HUES6 (cell line): Measurements from ENCODE around the gene SCAP.

ENCODE experiments used
- H3K27ac ChIP-seq: 2 replicates; pipeline ENCODE4 v1.7.0; 2013; ENCODE audit warnings: low read depth, mild to moderate bottlenecking, low read length, inconsistent platforms
- H3K27me3 ChIP-seq: 2 replicates; pipeline ENCODE4 v1.6.1; 2013; ENCODE audit warnings: low read length; ENCODE audit not compliant: control insufficient read depth, insufficient read depth
- H3K36me3 ChIP-seq: 2 replicates; pipeline ENCODE4 v1.6.1; 2013; ENCODE audit warnings: low read length; ENCODE audit not compliant: control insufficient read depth, insufficient read depth
- H3K4me1 ChIP-seq: 2 replicates; pipeline ENCODE4 v1.6.1; 2013; ENCODE audit warnings: low read length; ENCODE audit not compliant: control insufficient read depth, insufficient read depth
- H3K4me3 ChIP-seq: 2 replicates; pipeline ENCODE4 v1.5.1; 2013; ENCODE audit warnings: low read depth, low read length
- H3K9ac ChIP-seq: one replicate; pipeline ENCODE4 v1.6.1; 2013; ENCODE audit warnings: mild to moderate bottlenecking, low read length
- H3K9me3 ChIP-seq: 2 replicates; pipeline ENCODE4 v1.6.1; 2013; ENCODE audit warnings: low read depth, low read length; ENCODE audit not compliant: control insufficient read depth, insufficient read depth

The SCAP gene

GRCh38 chr3:47431225-47431624 lies 44.5 kb downstream of the SCAP start:
- Histone ChIP-seq H3K27me3 (no peaks in the 10 kb centered on the region), H3K4me1 (no peaks in the 10 kb centered on the region), H3K9ac (no peak overlapping the region), H3K9me3 (no peaks in the 10 kb centered on the region), H3K27ac (no peak overlapping the region), H3K36me3 (peaks cover 63% of the 10 kb centered on the region), H3K4me3 (no peak overlapping the region)

- H3K36me3 ChIP-seq, result peaks cover 69% of the 10 kb centered on the region
- no peaks in the 10 kb centered on the region for H3K4me1 ChIP-seq
- H3K9me3 ChIP-seq, result no peaks in the 10 kb centered on the region
- H3K27me3 ChIP-seq, result no peaks in the 10 kb centered on the region
- no peak overlapping the region for H3K9ac ChIP-seq
- no peak overlapping the region for H3K27ac ChIP-seq
- H3K4me3 ChIP-seq, result no peak overlapping the region
These were observed 45.1 kb downstream of the SCAP start for GRCh38 chr3:47430606-47431005.

- H3K27me3 ChIP-seq, result no peaks in the 10 kb centered on the region
- H3K4me3 ChIP-seq, result no peak overlapping the region
- H3K9me3 ChIP-seq, result no peaks in the 10 kb centered on the region
- H3K9ac ChIP-seq, result no peak overlapping the region
- peaks cover 73% of the 10 kb centered on the region for H3K36me3 ChIP-seq
- H3K27ac ChIP-seq, result no peak overlapping the region
- no peaks in the 10 kb centered on the region for H3K4me1 ChIP-seq
These were observed 46.1 kb downstream of the SCAP start for GRCh38 chr3:47429476-47430270.

- no peaks in the 10 kb centered on the region for H3K27me3 ChIP-seq
- no peak overlapping the region for H3K27ac ChIP-seq
- peaks cover 73% of the 10 kb centered on the region for H3K36me3 ChIP-seq
- no peak overlapping the region for H3K4me3 ChIP-seq
- H3K4me1 ChIP-seq, result no peaks in the 10 kb centered on the region
- no peaks in the 10 kb centered on the region for H3K9me3 ChIP-seq
- no peak overlapping the region for H3K9ac ChIP-seq
These were observed 47.1 kb downstream of the SCAP start for GRCh38 chr3:47428662-47429061.

- H3K4me1 ChIP-seq, result no peaks in the 10 kb centered on the region
- no peak overlapping the region for H3K27ac ChIP-seq
- peaks cover 67% of the 10 kb centered on the region for H3K36me3 ChIP-seq
- no peaks in the 10 kb centered on the region for H3K9me3 ChIP-seq
- no peak overlapping the region for H3K4me3 ChIP-seq
- H3K27me3 ChIP-seq, result no peaks in the 10 kb centered on the region
- H3K9ac ChIP-seq, result no peak overlapping the region
These were observed 47.9 kb downstream of the SCAP start for GRCh38 chr3:47427866-47428265.

GRCh38 chr3:47425959-47426358 lies 49.8 kb downstream of the SCAP start:
- H3K27ac ChIP-seq, result no peak overlapping the region
- peaks cover 66% of the 10 kb centered on the region for H3K36me3 ChIP-seq
- no peaks in the 10 kb centered on the region for H3K27me3 ChIP-seq
- H3K4me1 ChIP-seq, result no peaks in the 10 kb centered on the region
- no peak overlapping the region for H3K4me3 ChIP-seq
- H3K9me3 ChIP-seq, result no peaks in the 10 kb centered on the region
- no peak overlapping the region for H3K9ac ChIP-seq

GRCh38 chr3:47425383-47425778 lies 50.4 kb downstream of the SCAP start:
- Histone ChIP-seq H3K9me3 (no peaks in the 10 kb centered on the region), H3K9ac (no peak overlapping the region), H3K27ac (no peak overlapping the region), H3K27me3 (no peaks in the 10 kb centered on the region), H3K4me3 (no peak overlapping the region), H3K4me1 (0 out of 2 replicates have a peak, but pooled peaks cover 3% of the 10 kb centered on the region), H3K36me3 (peaks cover 69% of the 10 kb centered on the region)

- Histone ChIP-seq H3K9me3 (no peaks in the 10 kb centered on the region), H3K4me3 (no peak overlapping the region), H3K27ac (no peak overlapping the region), H3K4me1 (0 out of 2 replicates have a peak, but pooled peaks cover 3% of the 10 kb centered on the region), H3K36me3 (peaks cover 71% of the 10 kb centered on the region), H3K9ac (no peak overlapping the region), H3K27me3 (no peaks in the 10 kb centered on the region)
These were observed 51.0 kb downstream of the SCAP start for GRCh38 chr3:47424434-47425382.

- Histone ChIP-seq H3K27me3 (no peaks in the 10 kb centered on the region), H3K4me3 (no peak overlapping the region)
These were observed 52.1 kb downstream of the SCAP start for GRCh38 chr3:47423548-47424145.

GRCh38 chr3:47422743-47423142 lies 53.0 kb downstream of the SCAP start:
- Histone ChIP-seq H3K9me3 (no peaks in the 10 kb centered on the region), H3K4me3 (no peak overlapping the region), H3K4me1 (0 out of 2 replicates have a peak, but pooled peaks cover 3% of the 10 kb centered on the region), H3K27ac (no peak overlapping the region), H3K27me3 (no peaks in the 10 kb centered on the region), H3K9ac (no peak overlapping the region), H3K36me3 (peaks cover 78% of the 10 kb centered on the region)

More at GRCh38 chr3:47423548-47424145, 52.1 kb downstream of the SCAP start:
- H3K27ac ChIP-seq, result no peak overlapping the region
- H3K9me3 ChIP-seq, result no peaks in the 10 kb centered on the region
- 0 out of 2 replicates have a peak, but pooled peaks cover 3% of the 10 kb centered on the region for H3K4me1 ChIP-seq
- H3K36me3 ChIP-seq, result peaks cover 81% of the 10 kb centered on the region
- H3K9ac ChIP-seq, result no peak overlapping the region
